Right lobe of liver (tissue), 6 donors: ENCODE data around the gene CCL4L2. TPM values are rescaled to one million over a fixed set of nuclear protein-coding genes. Genes with fewer than 3 reads are reported as not detected.
"Not testable (repeated sequence)": the region's sequence is repeated elsewhere in the genome, so short reads cannot be mapped to it uniquely, and the experiment has no call there.

Experiments
- ATAC-seq, 4 donors: fragments of 200-7000 bp; cut with Tn5 transposase; one replicate each; pipeline ENCODE4 v1.9.1; 2020; ENCODE audit warnings: mild to moderate bottlenecking in 4 of 4, moderate library complexity in 4 of 4
- DNase-seq, 3 donors: peaks; one replicate each; pipeline ENCODE4 v3.0.0-alpha.2; 2020
- H3K27ac ChIP-seq, 3 donors: fragments of 200-600 bp; one replicate each; pipeline ENCODE4 v1.8.0; 2022
- H3K27me3 ChIP-seq, 2 donors: fragments of 200-600 bp; one replicate each; pipeline ENCODE4 v1.8.0; 2022
- H3K36me3 ChIP-seq, 4 donors: fragments of 200-600 bp; sonication (generic) in 1 of 4; one replicate each; pipeline versions ENCODE4 v1.5.1 to v1.8.0; 2017 to 2022; ENCODE audit warnings: control low read depth in 1 of 4
- H3K4me1 ChIP-seq, 4 donors: fragments of 200-600 bp; sonication (generic) in 1 of 4; one replicate each; pipeline versions ENCODE4 v1.5.1 to v1.8.0; 2017 to 2022; ENCODE audit warnings: control low read depth in 1 of 4
- H3K4me3 ChIP-seq, 3 donors: fragments of 200-600 bp; one replicate each; pipeline ENCODE4 v1.8.0; 2022
- H3K9me3 ChIP-seq, 4 donors: fragments of 200-600 bp; sonication (generic) in 1 of 4; one replicate each; pipeline versions ENCODE4 v1.5.1 to v1.8.0; 2017 to 2022; ENCODE audit warnings: control low read depth in 1 of 4
- CTCF ChIP-seq, 4 donors: fragments of 200-600 bp in 3 of 4; fragments of 450-650 bp in 1 of 4; IDR thresholded peaks; one replicate each; pipeline versions ENCODE4 v1.5.1 to v1.8.0; 2016 to 2022; ENCODE audit warnings: antibody characterized with exemption in 4 of 4, mild to moderate bottlenecking in 2 of 4
- POLR2A ChIP-seq: fragments of 450-650 bp; IDR thresholded peaks from one replicate; pipeline ENCODE4 v1.6.1; 2017; ENCODE audit warnings: antibody characterized with exemption, mild to moderate bottlenecking
- WGBS: methylation state at CpG from one replicate; pipeline ENCODE4 v1.1.6; 2018; ENCODE audit warnings: low coverage, low lambda C conversion rate; ENCODE audit not compliant: insufficient coverage; ENCODE audit errors: missing lambda C conversion rate; 5-methylcytosine and 5-hydroxymethylcytosine counted together
- intact Hi-C, 2 donors: fragments of 100-400 bp; cut with DNase I; formaldehyde crosslinking; loops; one replicate each; pipeline versions ENCODE4 v1.11.2 to v1.14.1; 2022
- total RNA-seq, 6 experiments: library from RNA; depleted of rRNA in 2 of 6; stranded (reverse); fragments of >200 nt in 2 of 6; fragmentation: NEBNext Ultra II Directional in 3 of 6; extraction: Animal tissue kit (Norgen Biotek cat#: 25700) in 3 of 6; gene quantifications; one replicate each; pipeline versions ENCODE4 v1.1.0 to v1.2.4, GENCODE V29; 2016 to 2023
- donor health status: DM: no; HTN: yes; CAD: no.
- donor health status: DM: no; HTN: no; CAD: no.
- donor health status: DM: no; HTN: no; CAD: no.
- donor health status: DM: no; HTN: yes; CAD: no.
- donor health status: DM: no; HTN: yes; CAD: no.

Gene CCL4L2
- total RNA-seq, 6 experiments from 2014 or later = 0.44 to 2.5 (median 1.5) TPM; not detected in 2

DNA sequence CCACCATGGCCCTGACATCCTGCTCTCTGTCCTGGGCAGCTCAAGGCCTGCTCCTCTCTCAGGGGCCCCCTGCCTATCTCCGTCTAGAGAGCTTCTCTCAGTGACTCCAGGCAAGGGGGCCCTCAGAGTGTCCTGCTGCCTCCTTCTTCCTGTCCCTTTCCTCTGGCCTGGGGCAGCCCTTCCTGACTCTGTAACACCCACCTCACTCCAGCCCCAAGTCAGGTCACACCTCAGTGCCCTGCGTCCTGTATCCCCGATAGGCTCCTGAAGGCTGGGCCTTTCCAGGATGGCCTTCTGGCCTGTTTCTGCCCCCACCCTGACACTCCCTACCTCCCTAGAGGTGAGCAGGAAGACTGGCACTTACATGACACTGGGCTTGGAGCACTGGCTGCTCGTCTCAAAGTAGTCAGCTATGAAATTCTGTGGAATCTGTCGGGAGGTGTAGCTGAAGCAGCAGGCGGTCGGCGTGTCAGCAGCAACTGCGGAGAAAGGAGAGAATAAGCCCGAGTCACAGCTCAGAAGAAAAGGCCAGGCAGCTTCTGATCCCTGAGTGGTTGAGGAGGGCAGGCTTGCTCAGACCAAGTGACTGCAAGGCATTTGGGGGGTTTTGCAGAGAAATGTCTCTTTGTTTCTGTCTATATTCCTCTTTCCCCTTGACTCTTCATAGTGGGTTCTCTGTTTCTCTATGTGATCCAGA is 15.3 kb upstream of the CCL4L2 start:
- Histone ChIP-seq H3K9me3 (no peaks in the 10 kb centered on the region), H3K36me3 (no peaks in the 10 kb centered on the region), H3K27me3 (no peaks in the 10 kb centered on the region), H3K4me1 (peaks cover 0 to 29% (median 13%) of the 10 kb centered on the region in 4 donors), H3K4me3 (no peak overlapping the region), H3K27ac (peak overlapping the region in 1 of 3 donors; percentile 24)
- peak in 2 of 4 donors; percentile 1 to 7 for ATAC-seq
- TF ChIP-seq CTCF (IDR thresholded peaks at IDR 0.05) = no peak
- no peak for TF ChIP-seq POLR2A
- intact Hi-C loops = no loop called here
- DNase-seq = no peak
- 67% methylated on average over 4 of the region's 10 CpGs for WGBS

- 54% methylated on average over 3 of the region's 3 CpGs for WGBS
- intact Hi-C loops = no loop called here
- TF ChIP-seq POLR2A (no peak), CTCF (IDR thresholded peaks at IDR 0.05) (no peak)
- ATAC-seq = no peak
- Histone ChIP-seq H3K27ac (peak overlapping the region in 1 of 3 donors; percentile 24), H3K36me3 (no peaks in the 10 kb centered on the region), H3K4me1 (peaks cover 0 to 29% (median 13%) of the 10 kb centered on the region in 4 donors), H3K9me3 (no peaks in the 10 kb centered on the region), H3K27me3 (no peaks in the 10 kb centered on the region), H3K4me3 (no peak overlapping the region)
- no peak for DNase-seq
These were observed 14.8 kb upstream of the CCL4L2 start for GRCh38 chr17:36196131-36196486.

- TF ChIP-seq CTCF (IDR thresholded peaks at IDR 0.05) = no peak
- TF ChIP-seq POLR2A = no peak
- Histone ChIP-seq H3K27ac (no peak overlapping the region), H3K36me3 (no peaks in the 10 kb centered on the region), H3K4me3 (no peak overlapping the region), H3K9me3 (no peaks in the 10 kb centered on the region), H3K27me3 (no peaks in the 10 kb centered on the region), H3K4me1 (peaks cover 0 to 21% (median 9%) of the 10 kb centered on the region in 4 donors)
- no peak for DNase-seq
- 51% methylated on average over 4 of the region's 4 CpGs for WGBS
- intact Hi-C loops = no loop called here
- ATAC-seq = peak in 2 of 4 donors; percentile 6 to 9
These were observed 13.5 kb upstream of the CCL4L2 start for GRCh38 chr17:36197387-36197703.

- Histone ChIP-seq H3K9me3 (no peaks in the 10 kb centered on the region), H3K27me3 (no peaks in the 10 kb centered on the region), H3K4me3 (no peak overlapping the region), H3K36me3 (no peaks in the 10 kb centered on the region), H3K27ac (no peak overlapping the region), H3K4me1 (peaks cover 0 to 7% (median under 1%) of the 10 kb centered on the region in 4 donors)
- TF ChIP-seq CTCF (IDR thresholded peaks at IDR 0.05) (no peak), POLR2A (no peak)
- intact Hi-C loops = no loop called here
- 53% methylated on average over 6 of the region's 7 CpGs for WGBS
- ATAC-seq (peak; percentile 24 to 57 (median 48)), DNase-seq (no peak)
These were observed 11.9 kb upstream of the CCL4L2 start for GRCh38 chr17:36198831-36199465.

DNA sequence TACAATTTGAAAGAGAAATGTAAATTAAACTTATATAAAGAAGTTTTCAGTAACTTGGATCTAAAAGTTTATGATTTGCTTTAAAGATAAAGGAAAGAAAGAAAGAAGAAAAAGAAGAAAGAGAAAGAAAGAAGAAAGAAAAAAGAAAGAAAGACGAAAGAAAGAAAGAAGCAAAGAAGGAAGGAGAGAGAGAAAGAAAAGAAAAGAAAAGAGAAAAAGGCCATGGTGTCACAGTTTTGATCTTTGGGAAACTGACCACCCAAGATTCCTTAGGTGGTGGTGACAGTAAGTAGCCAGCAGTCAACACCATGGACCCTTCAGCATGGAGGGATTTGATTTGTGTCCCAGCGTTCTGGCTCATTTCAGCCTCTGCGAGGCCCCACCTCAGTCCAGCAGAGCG is 9.8 kb upstream of the CCL4L2 start:
- H3K27ac ChIP-seq, H3K4me3 ChIP-seq, H3K27me3 ChIP-seq, ATAC-seq, intact Hi-C loops, H3K36me3 ChIP-seq, DNase-seq, H3K9me3 ChIP-seq, H3K4me1 ChIP-seq: not testable (repeated sequence)
- 57% methylated on average over 1 of the region's 4 CpGs for WGBS

- intact Hi-C loops, H3K27ac ChIP-seq, H3K4me1 ChIP-seq, H3K27me3 ChIP-seq, H3K36me3 ChIP-seq, DNase-seq, H3K9me3 ChIP-seq, H3K4me3 ChIP-seq: not testable (repeated sequence)
- 83% methylated on average over 7 of the region's 8 CpGs for WGBS
- ATAC-seq = peak in 3 of 4 donors; percentile 17 to 30 (median 28)
These were observed 9.4 kb upstream of the CCL4L2 start for GRCh38 chr17:36201506-36201905.
